GM18858 (cell line): ENCODE data around the gene CTDNEP1.

Source experiments
- ATAC-seq: cut with Tn5 transposase; IDR thresholded peaks from one replicate; pipeline ENCODE4 v1.9.1; 2021; ENCODE audit not compliant: unreplicated experiment

Gene CTDNEP1

GRCh38 chr17:7232114-7232513 lies 19.4 kb downstream of the CTDNEP1 start:
- no peak for ATAC-seq

DNA sequence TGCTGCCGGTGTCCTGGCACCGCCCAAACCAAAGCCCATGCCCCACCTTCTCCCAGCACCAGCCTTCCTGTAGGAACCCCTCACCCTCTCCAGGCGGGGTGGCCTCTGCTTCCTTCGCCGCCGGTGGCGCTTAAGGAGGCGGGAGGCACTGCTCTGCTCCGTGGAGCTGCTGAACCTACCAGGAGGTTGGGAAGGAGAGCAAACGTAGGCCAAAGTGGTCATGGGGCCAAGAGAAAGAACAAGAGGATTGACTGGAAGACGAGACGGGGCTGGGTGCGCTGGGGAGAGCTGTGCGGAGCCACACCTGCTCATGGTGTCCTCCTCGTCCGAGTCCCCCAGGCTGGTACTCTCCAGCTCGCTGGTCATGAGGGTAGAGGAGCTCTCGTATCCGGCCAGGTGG lies 22.0 kb downstream of the CTDNEP1 start:
- no peak for ATAC-seq

DNA sequence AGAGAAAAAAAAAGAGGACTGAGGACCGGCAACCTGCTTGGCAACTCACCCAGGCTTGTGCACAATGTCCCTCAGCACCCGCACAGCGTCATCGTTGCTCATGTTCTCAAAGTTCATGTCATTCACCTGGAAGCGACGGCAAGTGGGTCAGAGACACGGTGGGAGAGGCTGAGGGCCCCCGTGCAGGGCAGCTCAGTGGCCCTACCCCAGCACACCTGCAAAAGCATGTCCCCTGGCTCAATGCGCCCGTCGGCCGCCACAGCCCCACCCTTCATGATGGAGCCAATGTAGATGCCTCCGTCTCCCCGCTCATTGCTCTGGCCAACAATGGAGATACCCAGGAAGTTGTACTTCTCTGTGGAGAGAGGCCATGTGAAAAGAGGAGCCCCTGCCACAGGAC lies 22.6 kb downstream of the CTDNEP1 start:
- ATAC-seq = no peak

DNA sequence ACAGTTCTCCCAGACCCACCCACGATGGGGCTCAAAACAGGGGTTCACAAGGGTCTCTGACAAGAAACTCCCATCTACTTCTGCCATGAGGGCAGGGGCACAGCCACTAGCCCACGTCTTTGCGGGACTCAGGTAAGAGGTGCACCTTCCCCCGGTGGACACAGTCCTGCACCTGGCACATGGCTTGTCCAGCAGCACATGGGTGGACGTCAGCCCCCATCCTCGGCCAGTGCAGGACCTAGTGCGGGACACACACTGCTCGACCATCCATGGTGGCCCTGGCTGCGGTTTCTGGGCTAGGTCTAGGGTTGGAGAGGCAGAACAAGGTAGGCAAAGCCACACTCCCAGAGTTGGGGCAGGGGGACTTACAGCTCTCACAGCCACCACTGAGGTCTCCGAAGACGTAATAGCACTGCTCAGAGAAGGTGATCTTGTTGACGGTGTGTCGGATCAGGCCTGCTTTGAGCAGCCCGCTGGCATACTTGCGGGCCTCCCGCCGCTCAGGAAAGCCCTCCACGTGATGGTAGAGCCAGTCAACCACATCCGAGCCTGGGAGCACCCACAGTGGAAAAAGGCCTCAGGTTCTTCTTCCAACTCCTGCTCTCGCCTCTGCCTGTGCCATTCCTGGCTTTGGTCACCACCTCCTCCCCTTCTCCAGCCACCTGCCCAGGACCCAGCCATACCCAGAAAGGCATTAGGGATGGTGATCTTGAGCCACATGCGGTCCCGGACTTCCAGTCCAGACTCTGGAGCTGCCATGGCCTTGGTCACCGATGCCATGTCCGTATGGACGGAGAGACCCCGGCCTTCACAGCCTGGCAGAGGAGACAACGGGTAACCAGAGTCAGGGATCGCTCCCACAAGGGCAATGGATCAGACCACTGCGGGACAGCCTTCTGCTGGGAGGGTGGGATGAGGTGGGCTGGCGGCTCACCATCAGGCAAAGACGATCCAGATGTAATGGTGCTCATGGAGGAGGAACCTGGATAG lies 24.5 kb downstream of the CTDNEP1 start:
- no peak for ATAC-seq

GRCh38 chr17:7225711-7226331 lies 25.7 kb downstream of the CTDNEP1 start:
- ATAC-seq = no peak

DNA sequence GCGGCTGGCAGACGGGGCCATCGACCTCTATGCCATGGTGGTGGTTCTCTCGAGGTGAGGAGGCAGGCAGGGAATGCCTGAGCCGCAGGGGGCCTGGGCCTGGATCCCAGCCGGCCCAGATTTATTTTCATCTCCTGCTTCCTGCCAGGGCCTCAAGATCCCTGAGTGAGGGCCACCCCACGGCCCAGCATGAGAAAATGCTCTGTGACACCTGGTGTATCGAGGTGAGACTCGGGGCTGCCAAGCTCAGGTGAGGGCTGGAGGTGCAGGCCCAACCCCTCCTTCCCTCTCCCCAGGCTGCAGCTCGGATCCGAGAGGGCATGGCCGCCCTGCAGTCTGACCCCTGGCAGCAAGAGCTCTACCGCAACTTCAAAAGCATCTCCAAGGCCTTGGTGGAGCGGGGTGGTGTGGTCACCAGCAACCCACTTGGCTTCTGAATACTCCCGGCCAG lies 26.8 kb downstream of the CTDNEP1 start:
- ATAC-seq = no peak

- ATAC-seq = no peak
These were observed 27.4 kb downstream of the CTDNEP1 start for GRCh38 chr17:7224110-7224509.

- ATAC-seq = no peak
These were observed 28.2 kb downstream of the CTDNEP1 start for GRCh38 chr17:7223375-7223774.

GRCh38 chr17:7222972-7223292 lies 28.6 kb downstream of the CTDNEP1 start:
- no peak for ATAC-seq

- no peak for ATAC-seq
These were observed 29.2 kb downstream of the CTDNEP1 start for GRCh38 chr17:7222093-7222971.

- no peak for ATAC-seq
These were observed 30.0 kb downstream of the CTDNEP1 start for GRCh38 chr17:7221278-7222092.

DNA sequence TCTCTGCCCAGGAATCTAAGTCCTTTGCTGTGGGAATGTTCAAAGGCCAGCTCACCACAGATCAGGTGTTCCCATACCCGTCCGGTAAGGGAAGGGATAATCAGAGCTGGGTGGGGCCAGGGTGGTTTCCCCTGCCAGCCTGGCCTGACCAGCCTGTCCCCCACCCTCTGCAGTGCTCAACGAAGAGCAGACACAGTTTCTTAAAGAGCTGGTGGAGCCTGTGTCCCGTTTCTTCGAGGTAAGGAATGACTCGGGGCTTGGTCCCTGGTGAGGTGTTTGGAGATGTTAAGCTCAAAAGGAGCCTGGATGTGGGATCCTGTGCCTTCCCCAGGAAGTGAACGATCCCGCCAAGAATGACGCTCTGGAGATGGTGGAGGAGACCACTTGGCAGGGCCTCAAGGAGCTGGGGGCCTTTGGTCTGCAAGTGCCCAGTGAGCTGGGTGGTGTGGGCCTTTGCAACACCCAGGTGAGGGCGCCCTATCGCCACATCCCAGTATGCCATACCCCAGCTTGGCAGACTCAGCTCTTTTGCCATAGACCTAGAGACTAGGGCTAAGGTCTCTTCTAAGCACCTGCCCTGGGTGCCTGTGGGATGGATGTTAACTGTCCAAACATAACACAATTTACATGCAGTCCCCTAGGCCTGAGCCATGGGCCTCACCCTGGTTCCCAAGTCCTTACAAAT lies 30.8 kb downstream of the CTDNEP1 start:
- ATAC-seq = no peak

- no peak for ATAC-seq
These were observed 31.5 kb downstream of the CTDNEP1 start, which contains the start of the genes ACADVL and DLG4 for GRCh38 chr17:7219812-7220592. ACADVL (plus strand) TSS chr17:7219938; CDS start chr17:7219985, 47 bp downstream. DLG4 (minus strand) TSS chr17:7219836.

- no peak for ATAC-seq
These were observed 32.2 kb downstream of the CTDNEP1 start for GRCh38 chr17:7219229-7219811.

- no peak for ATAC-seq
These were observed 32.8 kb downstream of the CTDNEP1 start for GRCh38 chr17:7218758-7219157.

GRCh38 chr17:7218166-7218565 lies 33.4 kb downstream of the CTDNEP1 start:
- no peak for ATAC-seq

GRCh38 chr17:7217113-7217987 lies 34.2 kb downstream of the CTDNEP1 start:
- ATAC-seq = no peak
